CD8-positive, alpha-beta memory T cell (primary cell): ENCODE results near the gene POR. TPM values are rescaled to one million over a fixed set of nuclear protein-coding genes. Genes with fewer than 3 reads are reported as not detected.
"Not testable (repeated sequence)": the region's sequence is repeated elsewhere in the genome, so short reads cannot be mapped to it uniquely, and the experiment has no call there.

Experiments
- CTCF ChIA-PET: fragments of 350-600 bp; sonication (Branson Sonifier 250); formaldehyde crosslinking; loops from one replicate; lab custom pipeline; 2021; ENCODE audit warnings: antibody characterized with exemption; lab: Charles Lee
- POLR2A ChIA-PET: fragments of 350-600 bp; sonication (Branson Sonifier 250); formaldehyde crosslinking; loops from one replicate; lab custom pipeline; 2021; ENCODE audit warnings: antibody characterized with exemption; lab: Charles Lee
- DNase-seq, 5 donors: peaks; one replicate each; pipeline versions ENCODE4 v3.0.0 to v3.0.0-alpha.2; 2020 to 2022; ENCODE audit warnings: mixed read lengths in 1 of 5
- H3K27ac ChIP-seq: one replicate; pipeline ENCODE4 v1.7.0; 2013; ENCODE audit warnings: low read depth, mild to moderate bottlenecking, low read length, moderate library complexity
- H3K27me3 ChIP-seq: 2 replicates; pipeline ENCODE4 v1.7.0; 2013; ENCODE audit warnings: low read length, mild to moderate bottlenecking; ENCODE audit not compliant: insufficient read depth, poor library complexity, severe bottlenecking
- H3K36me3 ChIP-seq: 2 replicates; pipeline ENCODE4 v1.7.0; 2013; ENCODE audit warnings: mild to moderate bottlenecking, low read length, moderate library complexity; ENCODE audit not compliant: insufficient read depth
- H3K4me1 ChIP-seq: 2 replicates; pipeline ENCODE4 v1.7.0; 2013; ENCODE audit warnings: mild to moderate bottlenecking, low read length, moderate library complexity; ENCODE audit not compliant: insufficient read depth
- H3K4me3 ChIP-seq: 2 replicates; pipeline ENCODE4 v1.7.0; 2013; ENCODE audit warnings: mild to moderate bottlenecking, low read length
- H3K9me3 ChIP-seq: 2 replicates; pipeline ENCODE4 v1.7.0; 2013; ENCODE audit warnings: mild to moderate bottlenecking, low read length
- H3K27ac Mint-ChIP-seq, 8 donors: one replicate each; pipeline ENCODE4 v1.8.0; 2020 to 2021; ENCODE audit warnings: mixed read lengths in 8 of 8, mild to moderate bottlenecking in 6 of 8, inconsistent platforms in 3 of 8, moderate library complexity in 3 of 8
- H3K27me3 Mint-ChIP-seq, 2 donors: one replicate each; pipeline ENCODE4 v1.8.0; 2020 to 2021; ENCODE audit warnings: mixed read lengths in 2 of 2, mild to moderate bottlenecking in 1 of 2, moderate library complexity in 1 of 2
- H3K36me3 Mint-ChIP-seq, 3 donors: one replicate each; pipeline ENCODE4 v1.8.0; 2020 to 2021; ENCODE audit warnings: mixed read lengths in 3 of 3, inconsistent platforms in 1 of 3, mild to moderate bottlenecking in 1 of 3
- H3K4me1 Mint-ChIP-seq, 3 donors: one replicate each; pipeline ENCODE4 v1.8.0; 2020 to 2021; ENCODE audit warnings: mixed read lengths in 3 of 3, inconsistent platforms in 1 of 3, mild to moderate bottlenecking in 1 of 3
- H3K4me3 Mint-ChIP-seq, 7 donors: one replicate each; pipeline ENCODE4 v1.8.0; 2020 to 2021; ENCODE audit warnings: mixed read lengths in 7 of 7, mild to moderate bottlenecking in 6 of 7, moderate library complexity in 4 of 7, inconsistent platforms in 2 of 7
- H3K9me3 Mint-ChIP-seq, 5 donors: one replicate each; pipeline ENCODE4 v1.8.0; 2020 to 2022; ENCODE audit warnings: mixed read lengths in 5 of 5, mild to moderate bottlenecking in 3 of 5, moderate library complexity in 2 of 5, inconsistent platforms in 1 of 5
- polyA plus RNA-seq: library from polyadenylated mRNA; unstranded; fragments of 300-500 nt; fragmentation: Illumina TruSeq; gene quantifications from one replicate; pipeline ENCODE4 v1.2.3, GENCODE V29; 2021
- total RNA-seq, 2 experiments: library from RNA; stranded (reverse); gene quantifications; one replicate each; pipeline ENCODE4 v1.2.3, GENCODE V29; 2021

POR gene
- total and polyA plus RNA-seq, 3 experiments from 2014 or later = 40.7 to 61.4 (median 41.6) TPM

DNA sequence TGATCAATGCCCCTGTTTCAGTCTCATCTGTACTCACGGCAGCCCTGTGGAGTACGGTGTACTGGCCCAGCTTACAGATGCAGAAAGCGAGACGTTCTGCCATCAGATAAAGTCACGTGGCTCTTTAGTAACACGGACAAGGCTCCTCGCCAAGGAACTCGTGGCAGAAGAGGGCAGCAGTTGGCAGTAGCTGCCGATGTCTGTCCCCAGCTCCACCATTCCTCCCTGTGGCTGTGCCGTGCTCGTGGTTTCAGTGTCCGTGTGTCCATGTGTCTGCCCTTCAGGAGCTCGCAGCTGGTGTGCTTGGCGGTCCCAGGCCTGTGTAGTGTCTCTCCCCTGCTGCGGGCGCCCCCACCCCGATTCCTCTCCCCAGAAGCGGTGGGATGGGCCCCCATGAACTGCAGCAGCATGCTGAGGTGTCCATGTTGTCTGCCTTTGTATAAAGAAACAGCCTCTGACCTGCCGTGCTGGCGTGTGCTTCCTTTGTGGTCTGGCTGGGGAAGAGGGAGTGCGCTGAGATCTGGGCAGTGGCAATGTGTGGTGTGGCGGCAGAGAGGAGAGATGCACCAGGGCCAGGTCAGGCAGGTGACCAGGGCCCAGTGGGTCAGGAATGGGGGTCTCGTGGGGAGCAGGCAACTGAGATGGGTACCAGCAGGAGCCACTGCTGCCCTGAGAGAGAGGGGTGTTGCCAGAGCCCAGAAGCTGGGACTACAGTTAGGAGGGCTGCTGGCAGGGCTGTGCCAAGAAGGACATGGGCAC lies 26.3 kb upstream of the POR start:
- H3K4me1 ChIP-seq = no peaks in the 10 kb centered on the region
- H3K9me3 ChIP-seq = no peaks in the 10 kb centered on the region
- no peaks in the 10 kb centered on the region for H3K27me3 ChIP-seq
- Mint-ChIP-seq H3K36me3 (peaks cover 0 to 55% (median 9%) of the 10 kb centered on the region in 3 donors), H3K27ac (peak overlapping the region in 4 of 8 donors; percentile 3 to 95 (median 28)), H3K4me3 (no peak overlapping the region), H3K9me3 (no peaks in the 10 kb centered on the region), H3K27me3 (no peaks in the 10 kb centered on the region), H3K4me1 (peaks cover 0 to under 1% (median 0%) of the 10 kb centered on the region in 3 donors)
- H3K36me3 ChIP-seq = peaks cover 31% of the 10 kb centered on the region
- CTCF ChIA-PET = no interaction called here
- POLR2A ChIA-PET = no interaction called here
- no peak for DNase-seq
- H3K4me3 ChIP-seq = no peak overlapping the region
- H3K27ac ChIP-seq = no peak overlapping the region

DNA sequence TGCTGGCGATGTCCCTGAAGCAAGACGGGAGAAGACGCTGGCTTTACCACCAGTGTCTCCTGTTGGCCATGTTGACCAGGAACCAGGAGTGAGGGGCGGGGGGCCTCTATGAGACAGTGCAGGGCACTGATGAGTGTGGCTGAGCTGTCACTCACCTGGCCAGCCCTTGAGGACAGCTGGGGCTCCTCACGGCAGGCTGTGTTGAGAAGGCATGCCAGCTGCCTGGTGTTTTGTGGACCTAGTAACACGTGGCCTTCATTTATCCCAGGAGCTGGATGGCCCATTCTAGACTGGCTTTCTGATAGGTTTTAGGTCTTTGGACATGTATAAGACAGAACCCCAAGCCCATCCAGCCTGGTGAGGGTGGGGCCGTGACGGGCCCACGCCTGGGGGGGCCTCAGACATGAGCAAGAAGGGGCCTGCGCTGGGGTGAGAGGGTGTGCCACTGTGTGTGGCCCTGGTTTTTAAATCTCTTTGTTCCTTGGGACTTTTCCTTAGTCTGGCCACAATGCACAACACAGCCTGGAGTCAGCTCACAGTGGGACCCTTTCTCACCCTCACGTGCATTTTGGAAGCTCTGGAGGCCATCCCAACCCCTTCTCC lies 25.6 kb upstream of the POR start:
- H3K27ac Mint-ChIP-seq = no peak overlapping the region
- no peaks in the 10 kb centered on the region for H3K9me3 Mint-ChIP-seq
- H3K4me3 Mint-ChIP-seq = no peak overlapping the region
- no peak for DNase-seq
- H3K27me3 Mint-ChIP-seq = no peaks in the 10 kb centered on the region
- no peaks in the 10 kb centered on the region for H3K9me3 ChIP-seq
- no peak overlapping the region for H3K4me3 ChIP-seq
- H3K27me3 ChIP-seq = no peaks in the 10 kb centered on the region
- no peaks in the 10 kb centered on the region for H3K4me1 ChIP-seq
- no peak overlapping the region for H3K27ac ChIP-seq
- peaks cover 28% of the 10 kb centered on the region for H3K36me3 ChIP-seq
- CTCF ChIA-PET = interaction anchor here (1.7 kb wide), 1 partner anchor 12 kb away, joined by 6 read pairs; no protein-coding TSS in a partner anchor
- peaks cover 0 to 50% (median 9%) of the 10 kb centered on the region in 3 donors for H3K36me3 Mint-ChIP-seq
- H3K4me1 Mint-ChIP-seq = no peaks in the 10 kb centered on the region
- POLR2A ChIA-PET = no interaction called here

DNA sequence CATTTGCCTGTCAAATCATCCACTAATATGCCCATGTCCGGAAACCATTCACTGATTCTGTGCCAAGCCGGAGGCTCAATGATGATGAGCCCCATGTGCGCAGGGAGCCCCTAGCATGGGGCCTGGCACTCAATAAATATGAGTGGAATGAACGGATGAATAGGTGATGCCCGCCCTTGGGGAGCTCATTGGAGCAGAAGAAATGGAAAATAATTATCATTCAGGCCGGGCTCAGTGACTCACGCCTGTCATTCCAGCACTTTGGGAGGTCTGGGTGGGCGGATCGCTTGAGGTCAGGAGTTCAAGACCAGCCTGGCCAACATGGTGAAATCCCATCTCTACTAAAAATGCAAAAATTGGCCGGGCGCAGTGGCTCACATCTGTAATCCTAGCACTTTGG lies 25.1 kb upstream of the POR start:
- Histone ChIP-seq H3K4me3 (no peak overlapping the region), H3K36me3 (peaks cover 23% of the 10 kb centered on the region), H3K27me3 (no peaks in the 10 kb centered on the region), H3K4me1 (no peaks in the 10 kb centered on the region), H3K9me3 (no peaks in the 10 kb centered on the region), H3K27ac (no peak overlapping the region)
- no peak overlapping the region for H3K4me3 Mint-ChIP-seq
- peaks cover 0 to 45% (median 9%) of the 10 kb centered on the region in 3 donors for H3K36me3 Mint-ChIP-seq
- ChIA-PET POLR2A (interaction anchor here (0.6 kb wide), 1 partner anchor 33 kb away, joined by 7 read pairs; no protein-coding TSS in a partner anchor), CTCF (interaction anchor here (1.7 kb wide), 1 partner anchor 12 kb away, joined by 6 read pairs; no protein-coding TSS in a partner anchor)
- no peaks in the 10 kb centered on the region for H3K27me3 Mint-ChIP-seq
- peak overlapping the region in 1 of 8 donors; percentile 74 for H3K27ac Mint-ChIP-seq
- no peak for DNase-seq
- no peaks in the 10 kb centered on the region for H3K9me3 Mint-ChIP-seq
- H3K4me1 Mint-ChIP-seq = no peaks in the 10 kb centered on the region

DNA sequence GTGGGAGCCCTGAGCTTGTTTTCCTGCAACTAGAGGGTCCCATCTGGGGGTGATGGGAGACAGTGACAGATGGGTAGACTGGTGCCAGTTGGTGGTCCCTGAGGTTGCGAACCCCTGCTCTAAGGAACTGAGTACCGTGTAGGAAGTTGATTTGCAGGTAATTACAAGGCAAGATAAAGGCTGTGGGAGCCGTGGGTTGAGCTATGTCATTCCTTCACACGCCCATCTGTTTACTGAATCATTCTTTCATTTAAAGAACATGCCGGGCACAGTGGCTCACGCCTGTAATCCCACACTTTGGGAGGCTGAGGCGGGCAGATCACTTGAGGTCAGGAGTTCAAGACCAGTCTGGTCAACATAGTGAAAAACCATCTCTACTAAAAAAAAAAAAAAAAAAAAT lies 23.7 kb upstream of the POR start:
- H3K27me3 ChIP-seq, H3K4me3 Mint-ChIP-seq, DNase-seq, H3K9me3 ChIP-seq, H3K27ac ChIP-seq, POLR2A ChIA-PET, H3K27me3 Mint-ChIP-seq, H3K4me3 ChIP-seq, H3K9me3 Mint-ChIP-seq, H3K4me1 Mint-ChIP-seq, H3K4me1 ChIP-seq, H3K36me3 ChIP-seq, H3K27ac Mint-ChIP-seq: not testable (repeated sequence)
- CTCF ChIA-PET = interaction anchor here (1.7 kb wide), 1 partner anchor 10 kb away, joined by 6 read pairs; no protein-coding TSS in a partner anchor
- peaks cover 0 to 30% (median 9%) of the 10 kb centered on the region in 3 donors for H3K36me3 Mint-ChIP-seq

- Mint-ChIP-seq H3K36me3 (peaks cover 0 to 25% (median 9%) of the 10 kb centered on the region in 3 donors), H3K27me3 (no peaks in the 10 kb centered on the region), H3K27ac (no peak overlapping the region), H3K4me1 (no peaks in the 10 kb centered on the region), H3K4me3 (peak overlapping the region in 1 of 7 donors; percentile 26), H3K9me3 (no peaks in the 10 kb centered on the region)
- Histone ChIP-seq H3K27ac (no peak overlapping the region), H3K36me3 (peaks cover 8% of the 10 kb centered on the region), H3K9me3 (no peaks in the 10 kb centered on the region), H3K4me3 (no peak overlapping the region), H3K4me1 (no peaks in the 10 kb centered on the region), H3K27me3 (no peaks in the 10 kb centered on the region)
- ChIA-PET CTCF (no interaction called here), POLR2A (no interaction called here)
- DNase-seq = no peak
Observed at GRCh38 chr7:75891815-75892411, 23.0 kb upstream of the POR start.

DNA sequence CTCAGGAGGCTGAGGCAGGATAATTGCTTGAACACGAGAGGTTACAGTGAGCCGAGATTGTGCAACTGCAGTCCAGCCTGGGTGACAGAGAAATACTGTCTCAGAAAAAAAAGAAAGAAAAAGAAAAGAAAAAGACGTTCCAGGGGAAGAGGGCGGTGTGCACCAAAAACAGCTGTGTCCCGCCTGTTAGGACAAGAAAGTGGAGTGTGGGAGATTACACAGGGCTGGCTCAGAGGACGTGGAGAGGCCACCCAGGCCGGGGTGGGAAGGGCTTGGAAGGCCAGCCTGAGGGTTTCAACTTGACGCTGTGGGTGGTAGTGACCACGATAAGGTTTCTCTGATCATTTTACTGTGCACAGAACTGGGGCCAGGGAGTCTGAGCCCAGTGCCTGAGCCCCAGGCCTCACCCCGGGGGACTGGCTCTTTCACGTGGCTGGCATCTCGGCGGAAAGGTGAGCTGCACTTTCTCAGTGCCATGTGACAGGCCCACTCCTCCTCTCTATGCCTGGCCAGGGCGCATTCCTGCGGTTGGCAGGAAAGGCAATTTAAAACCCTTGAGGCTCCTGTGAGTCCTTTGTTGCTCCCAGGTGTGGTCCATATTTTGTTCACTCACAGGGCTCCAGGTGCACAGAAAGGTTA lies 22.2 kb upstream of the POR start:
- no peaks in the 10 kb centered on the region for H3K4me1 ChIP-seq
- peaks cover 4% of the 10 kb centered on the region for H3K36me3 ChIP-seq
- no peaks in the 10 kb centered on the region for H3K9me3 ChIP-seq
- no peak overlapping the region for H3K4me3 Mint-ChIP-seq
- DNase-seq = no peak
- H3K9me3 Mint-ChIP-seq = no peaks in the 10 kb centered on the region
- H3K27me3 Mint-ChIP-seq = no peaks in the 10 kb centered on the region
- no peak overlapping the region for H3K27ac Mint-ChIP-seq
- H3K27ac ChIP-seq = no peak overlapping the region
- peaks cover 0 to 19% (median 5%) of the 10 kb centered on the region in 3 donors for H3K36me3 Mint-ChIP-seq
- no peaks in the 10 kb centered on the region for H3K4me1 Mint-ChIP-seq
- ChIA-PET POLR2A (no interaction called here), CTCF (no interaction called here)
- no peaks in the 10 kb centered on the region for H3K27me3 ChIP-seq
- no peak overlapping the region for H3K4me3 ChIP-seq

DNA sequence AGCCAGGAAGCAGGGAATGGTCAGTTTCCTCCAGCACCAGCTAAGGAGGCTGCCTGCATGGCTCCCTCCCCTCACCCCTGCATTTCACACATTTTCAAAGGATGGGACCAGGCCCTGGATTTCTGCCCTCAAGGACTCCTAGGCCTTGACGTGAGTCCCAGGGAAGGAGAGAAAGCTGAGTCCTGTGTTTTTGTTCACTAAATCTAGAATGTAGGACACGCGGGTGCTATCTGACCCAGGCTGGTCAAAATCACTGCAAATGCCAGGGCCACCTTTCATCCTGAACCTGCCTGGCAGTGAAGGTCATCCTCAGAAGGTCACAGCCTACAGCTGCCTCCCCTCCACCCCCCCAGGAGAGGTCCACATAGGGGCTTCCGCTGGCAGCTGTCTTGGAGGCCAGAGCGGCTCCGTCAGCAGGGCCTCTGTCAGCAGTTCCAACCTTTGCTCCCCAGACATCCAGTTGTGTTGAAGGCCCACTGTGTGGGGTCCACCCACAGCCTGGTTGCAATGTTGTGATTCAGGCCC lies 18.1 kb upstream of the POR start:
- POLR2A ChIA-PET = no interaction called here
- Mint-ChIP-seq H3K27me3 (no peaks in the 10 kb centered on the region), H3K4me3 (no peak overlapping the region), H3K9me3 (no peaks in the 10 kb centered on the region), H3K4me1 (no peaks in the 10 kb centered on the region), H3K27ac (no peak overlapping the region), H3K36me3 (no peaks in the 10 kb centered on the region)
- H3K9me3 ChIP-seq = no peaks in the 10 kb centered on the region
- no peak overlapping the region for H3K27ac ChIP-seq
- H3K27me3 ChIP-seq = no peaks in the 10 kb centered on the region
- no peaks in the 10 kb centered on the region for H3K4me1 ChIP-seq
- DNase-seq = no peak
- CTCF ChIA-PET = no interaction called here
- no peak overlapping the region for H3K4me3 ChIP-seq
- H3K36me3 ChIP-seq = no peaks in the 10 kb centered on the region
